GM08714 (cell line): Measurements from ENCODE around the gene MAD1L1.
A peak's percentile ranks its signal among the peaks of the same experiment; 100 is the strongest.

Source experiments
- H3K4me3 ChIP-seq: fragments of 200-500 bp; sonication (Bioruptor generic); 2 replicates; pipeline ENCODE4 v1.5.1; 2014; ENCODE audit warnings: mild to moderate bottlenecking, low read length, inconsistent platforms
- ZNF274 ChIP-seq: IDR thresholded peaks from 2 replicates; pipeline ENCODE4 v1.6.1; 2012; ENCODE audit warnings: mild to moderate bottlenecking, low read depth, low read length

Gene MAD1L1

GRCh38 chr7:1946773-1947450, 285.8 kb downstream of the MAD1L1 start:
- no peak for TF ChIP-seq ZNF274
- H3K4me3 ChIP-seq, result no peak overlapping the region

- H3K4me3 ChIP-seq, result no peak overlapping the region
- no peak for TF ChIP-seq ZNF274
Observed at GRCh38 chr7:1946025-1946772, 286.5 kb downstream of the MAD1L1 start.

GRCh38 chr7:1945558-1945957, 287.2 kb downstream of the MAD1L1 start:
- no peak overlapping the region for H3K4me3 ChIP-seq
- TF ChIP-seq ZNF274, result no peak

GRCh38 chr7:1944619-1945210, 288.0 kb downstream of the MAD1L1 start:
- H3K4me3 ChIP-seq, result no peak overlapping the region
- TF ChIP-seq ZNF274, result no peak

GRCh38 chr7:1943933-1944618, 288.7 kb downstream of the MAD1L1 start:
- no peak overlapping the region for H3K4me3 ChIP-seq
- TF ChIP-seq ZNF274, result no peak

- no peak overlapping the region for H3K4me3 ChIP-seq
- no peak for TF ChIP-seq ZNF274
Observed at GRCh38 chr7:1943326-1943725, 289.4 kb downstream of the MAD1L1 start.

- no peak overlapping the region for H3K4me3 ChIP-seq
- no peak for TF ChIP-seq ZNF274
Observed at GRCh38 chr7:1942941-1943289, 289.8 kb downstream of the MAD1L1 start.

- no peak overlapping the region for H3K4me3 ChIP-seq
- no peak for TF ChIP-seq ZNF274
Observed at GRCh38 chr7:1942243-1942940, 290.4 kb downstream of the MAD1L1 start.

GRCh38 chr7:1941464-1942242, 291.1 kb downstream of the MAD1L1 start:
- TF ChIP-seq ZNF274, result no peak
- H3K4me3 ChIP-seq, result no peak overlapping the region

GRCh38 chr7:1940863-1941262, 291.9 kb downstream of the MAD1L1 start:
- no peak overlapping the region; the same call in 1 of the 2 replicates for H3K4me3 ChIP-seq
- no peak for TF ChIP-seq ZNF274

- peak overlapping the region; percentile 50; the same call in 1 of the 2 replicates for H3K4me3 ChIP-seq
- no peak for TF ChIP-seq ZNF274
Observed at GRCh38 chr7:1940402-1940786, 292.4 kb downstream of the MAD1L1 start.

GRCh38 chr7:1939434-1940401, 293.0 kb downstream of the MAD1L1 start:
- TF ChIP-seq ZNF274, result no peak
- H3K4me3 ChIP-seq, result peak overlapping the region; percentile 50; the same call in 1 of the 2 replicates
